NCI-H774 (cell line): ENCODE results near the gene TTC34.
"Not testable (repeated sequence)": the region's sequence is repeated elsewhere in the genome, so short reads cannot be mapped to it uniquely, and the experiment has no call there.

Source experiments
- DNase-seq: peaks from one replicate; lab custom pipeline; 2025; lab: John Stamatoyannopoulos, UW

Gene TTC34

GRCh38 chr1:2628191-2628932 is 173.1 kb downstream of the TTC34 start:
- no peak for DNase-seq

- no peak for DNase-seq
Measured at GRCh38 chr1:2627746-2628145, 173.7 kb downstream of the TTC34 start.

GRCh38 chr1:2625748-2626147 is 175.7 kb downstream of the TTC34 start:
- DNase-seq = not testable (repeated sequence)

DNA sequence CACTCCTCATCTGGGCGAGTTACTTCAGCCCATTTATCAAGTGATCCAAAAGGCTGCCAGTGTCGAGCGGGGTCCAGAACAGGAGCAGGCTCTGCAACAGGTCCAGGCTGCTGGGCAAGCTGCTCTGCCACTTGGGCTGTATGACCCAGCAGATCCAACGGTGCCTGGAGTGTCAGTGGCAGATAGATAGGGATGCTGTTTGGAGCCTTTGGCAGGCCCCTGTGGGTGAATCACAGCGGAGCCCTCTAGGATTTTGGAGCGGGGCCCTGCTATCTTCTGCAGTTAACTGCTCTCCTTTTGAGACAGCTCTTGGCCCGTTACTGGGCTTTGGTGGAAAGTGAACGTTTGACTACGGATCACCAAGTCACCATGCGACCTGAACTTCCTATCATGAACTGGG is 176.2 kb downstream of the TTC34 start:
- DNase-seq = no peak

DNA sequence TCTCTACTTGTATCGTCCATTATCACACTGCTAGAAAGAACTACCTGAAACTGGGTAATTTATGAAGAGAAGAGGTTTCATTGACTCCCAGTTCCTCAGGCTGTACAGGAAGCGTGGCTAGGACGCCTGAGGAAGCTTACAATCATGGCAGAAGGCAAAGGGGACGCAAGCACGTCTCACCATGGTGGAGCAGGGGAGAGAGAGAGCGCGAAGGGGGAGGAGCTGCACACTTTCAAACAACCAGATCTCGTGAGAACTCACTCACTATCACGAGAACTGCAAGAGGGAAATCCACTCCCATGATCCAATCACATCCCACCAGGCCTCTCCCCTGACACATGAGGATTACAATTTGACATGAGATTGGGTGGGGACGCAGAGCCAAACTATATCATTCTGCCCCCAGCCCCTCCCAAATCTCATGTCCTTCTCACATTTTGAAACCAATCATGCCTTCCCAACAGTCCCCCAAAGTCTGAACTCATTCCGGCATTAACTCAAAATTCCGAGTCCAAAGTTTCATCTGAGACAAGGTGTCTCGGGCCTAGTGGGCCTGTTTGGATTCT is 176.7 kb downstream of the TTC34 start:
- DNase-seq = no peak

- no peak for DNase-seq
Measured at GRCh38 chr1:2623571-2624337, 177.7 kb downstream of the TTC34 start.

GRCh38 chr1:2617971-2618470 is 183.5 kb downstream of the TTC34 start:
- no peak for DNase-seq

- no peak for DNase-seq
Measured at GRCh38 chr1:2614145-2614544, 187.3 kb downstream of the TTC34 start.

DNA sequence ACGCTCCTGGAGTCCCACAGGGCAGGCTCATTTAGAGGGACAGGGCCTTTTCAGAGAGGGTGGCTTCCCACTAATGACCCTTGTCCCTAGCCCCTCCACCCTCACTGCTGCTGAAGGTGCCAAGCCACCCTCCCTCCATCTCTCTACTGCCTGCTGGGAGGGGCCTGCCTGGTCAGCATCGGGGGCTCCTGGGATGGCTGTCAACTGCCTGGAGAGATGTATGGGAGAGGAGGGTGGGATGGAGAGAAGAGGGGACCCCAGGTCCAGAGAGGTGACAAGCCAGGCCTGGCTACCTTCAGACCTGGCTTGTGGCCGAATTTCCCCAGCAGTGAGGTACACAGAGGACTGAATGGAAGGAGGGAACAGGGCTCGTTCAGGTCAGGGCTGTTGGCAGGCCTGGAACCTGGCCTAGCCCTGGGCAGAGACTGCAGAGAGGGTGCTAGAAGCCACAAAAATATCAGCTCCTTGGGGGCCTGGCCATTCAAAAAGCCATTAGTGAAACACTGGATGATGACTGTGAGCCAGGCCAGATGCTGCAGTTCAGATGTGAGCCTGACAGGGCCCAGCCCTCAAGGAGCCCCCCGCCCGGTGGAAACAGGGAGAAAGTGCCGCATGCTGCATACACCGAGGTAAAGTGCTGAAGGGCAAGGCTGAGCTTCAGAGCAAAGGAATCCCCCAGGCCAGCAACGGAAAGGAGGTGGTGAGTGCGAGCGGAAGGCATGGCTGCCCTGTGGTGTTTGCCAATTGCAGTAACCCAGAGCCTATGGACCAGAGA is 188.7 kb downstream of the TTC34 start:
- DNase-seq = no peak

GRCh38 chr1:2611621-2612437 is 189.7 kb downstream of the TTC34 start:
- DNase-seq = no peak

DNA sequence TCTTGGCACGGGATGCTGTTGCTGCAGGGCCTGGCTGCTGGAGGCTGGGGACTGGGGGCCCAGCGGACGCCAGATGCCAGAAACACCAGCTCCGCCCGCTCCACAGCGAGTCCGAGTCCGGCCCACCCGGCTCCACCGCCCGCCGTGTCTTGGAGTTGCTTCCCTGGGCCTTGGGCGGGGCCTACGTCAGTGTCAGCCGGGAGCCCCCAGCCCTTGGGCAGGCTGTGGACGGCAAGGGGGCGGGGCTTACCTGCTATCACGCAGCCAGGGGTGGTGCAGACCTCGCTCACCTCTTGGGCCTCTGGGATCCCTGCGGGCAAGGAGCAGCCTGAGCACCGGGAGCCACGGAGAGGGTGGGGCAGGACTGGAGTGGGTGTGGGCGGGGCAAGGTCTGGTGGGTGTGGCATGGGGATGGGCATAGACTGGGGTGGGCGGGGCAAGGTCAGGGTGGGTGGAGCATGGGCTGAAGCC is 190.4 kb downstream of the TTC34 start:
- peak; percentile 5 for DNase-seq

GRCh38 chr1:2610036-2610959 is 191.2 kb downstream of the TTC34 start:
- no peak for DNase-seq

DNA sequence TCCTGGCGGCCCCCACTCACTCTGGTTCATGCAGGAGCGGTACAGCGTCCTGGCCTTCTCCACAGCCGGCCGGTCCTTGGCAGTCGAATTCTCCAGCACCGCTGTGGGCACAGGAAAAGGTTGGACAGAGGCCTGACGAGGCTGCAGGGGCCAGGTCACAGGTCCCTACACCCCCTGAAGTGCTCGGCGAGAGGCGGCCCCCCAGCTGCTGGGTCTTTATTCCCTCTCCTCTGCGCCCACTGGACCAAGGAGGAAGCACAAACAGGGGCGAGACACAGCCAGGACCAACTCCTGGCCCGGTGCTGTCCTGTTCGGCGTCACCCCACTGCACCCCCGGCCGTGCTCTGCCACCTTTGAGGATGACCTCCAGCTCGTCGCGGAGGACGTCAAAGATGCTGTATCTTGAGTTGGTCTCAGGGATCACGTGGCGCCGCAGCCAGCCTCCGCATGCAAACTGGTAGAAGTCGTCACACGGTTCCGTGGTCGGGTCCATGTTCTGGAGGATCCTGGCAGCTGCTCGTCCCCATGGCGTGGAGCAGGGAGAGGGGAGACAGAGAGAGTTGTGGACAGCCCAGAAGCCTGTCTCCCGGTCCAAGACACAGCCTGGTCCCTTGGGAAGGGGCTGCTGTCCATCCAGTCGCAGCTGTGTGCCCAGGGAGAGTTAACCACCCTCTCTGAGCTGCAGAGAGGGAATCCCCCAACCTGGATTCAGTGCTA is 192.0 kb downstream of the TTC34 start:
- no peak for DNase-seq

DNA sequence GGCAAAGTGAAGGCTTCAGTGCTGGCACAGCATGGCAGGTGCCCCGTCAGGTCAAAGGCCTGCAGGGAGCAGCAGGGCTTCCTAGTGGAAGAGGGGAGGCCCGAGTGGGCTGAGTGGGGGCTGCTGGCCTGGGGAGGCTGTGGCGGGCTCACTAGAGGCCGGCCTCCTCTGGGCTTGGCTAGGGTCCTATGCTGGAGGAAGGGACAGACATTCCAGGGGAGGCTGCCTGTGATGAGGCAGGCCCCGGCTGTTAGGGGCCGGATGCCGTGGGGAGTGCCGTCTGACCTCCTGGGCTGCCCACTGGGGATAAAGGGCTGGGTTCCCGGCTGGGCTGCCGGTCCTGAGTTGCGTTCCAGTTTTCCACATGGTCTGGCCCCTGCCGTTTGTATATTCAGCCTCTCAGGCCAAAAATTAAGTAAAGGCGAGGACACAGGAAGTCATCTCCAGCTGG is 193.8 kb downstream of the TTC34 start:
- no peak for DNase-seq

DNA sequence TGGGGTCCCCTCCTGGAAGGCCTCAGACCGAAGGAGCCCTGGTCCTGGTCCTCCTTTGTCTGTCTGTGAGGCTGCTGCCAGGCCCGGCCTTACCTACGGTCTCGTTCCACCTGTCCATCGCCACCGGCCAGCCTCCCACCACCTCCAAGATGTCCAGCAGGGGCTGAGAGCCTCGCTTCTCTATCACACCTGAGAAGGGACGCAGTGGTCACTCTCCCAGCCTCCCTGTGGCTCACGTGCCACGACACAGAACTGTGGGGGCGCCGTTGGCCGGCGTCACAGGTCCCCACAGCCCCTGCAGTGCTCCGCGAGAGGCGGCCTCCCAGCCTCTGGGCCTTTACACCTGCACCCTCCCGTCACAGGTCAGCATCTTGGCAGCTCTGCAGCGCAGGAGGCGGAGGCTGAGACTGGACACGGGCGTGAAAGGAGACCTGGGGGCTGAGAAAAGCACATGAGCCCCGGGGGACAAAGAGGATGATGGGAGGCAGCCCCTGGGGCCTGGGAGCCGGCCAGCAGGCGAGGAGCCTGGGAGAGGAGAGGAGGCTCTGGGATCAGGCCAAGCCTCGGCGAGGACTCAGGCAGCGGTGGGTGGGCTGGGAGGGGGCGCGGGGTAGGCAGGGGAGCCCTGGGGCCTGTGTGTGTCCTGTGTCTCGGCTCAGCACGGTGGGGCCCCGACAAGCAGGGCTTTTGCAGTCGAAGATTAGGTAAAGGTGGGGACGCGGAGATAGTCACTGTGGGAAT is 194.4 kb downstream of the TTC34 start:
- no peak for DNase-seq

- no peak for DNase-seq
Measured at GRCh38 chr1:2606396-2606880, 195.1 kb downstream of the TTC34 start.

GRCh38 chr1:2605509-2606395 is 195.7 kb downstream of the TTC34 start:
- no peak for DNase-seq
